NOMO-1 treated with dmso at 0.1 percent for 144 hours (cell line): ENCODE measurements around the gene SLC2A4RG.

Source experiments
- DNase-seq: peaks from one replicate; lab custom pipeline; 2025; ENCODE audit not compliant: unreplicated experiment; lab: John Stamatoyannopoulos, UW

Gene SLC2A4RG

DNA sequence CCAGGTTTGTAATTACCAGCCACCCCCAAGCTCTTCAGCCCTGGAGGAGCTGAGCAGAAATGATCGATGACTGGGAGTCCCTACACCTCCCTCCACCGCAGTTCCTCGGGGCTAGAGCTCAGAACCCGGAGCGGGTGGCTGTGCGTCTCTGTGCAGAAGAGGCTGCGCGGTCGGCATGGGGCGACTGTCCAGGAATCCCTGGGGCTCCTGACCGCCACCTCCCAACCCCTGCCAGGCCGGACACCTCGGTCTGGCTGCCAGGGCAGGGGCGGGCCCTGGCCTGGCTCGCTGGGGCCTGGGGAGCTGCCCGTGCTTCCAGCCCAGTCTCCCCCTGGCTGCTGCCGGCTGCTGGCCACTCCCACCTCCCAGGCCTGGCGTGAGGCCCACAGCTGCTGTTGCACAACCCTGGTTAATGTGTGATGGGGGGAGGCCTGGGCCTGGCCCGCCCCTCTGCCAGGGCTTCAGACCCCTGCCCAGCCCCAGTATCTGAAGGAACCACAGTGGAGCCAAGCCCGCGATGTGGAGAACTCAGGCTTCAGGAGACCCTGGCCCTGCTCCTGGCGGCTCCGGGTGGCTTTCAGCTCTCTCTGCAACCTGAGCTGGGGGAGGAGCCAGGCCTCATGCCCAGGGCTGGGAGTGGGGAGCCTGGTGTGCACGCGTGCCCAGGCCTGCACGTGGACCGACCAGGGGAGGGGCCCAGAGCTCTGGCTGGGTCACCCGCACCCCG lies 1.2 kb downstream of the SLC2A4RG start:
- peak; percentile 63 for DNase-seq

DNA sequence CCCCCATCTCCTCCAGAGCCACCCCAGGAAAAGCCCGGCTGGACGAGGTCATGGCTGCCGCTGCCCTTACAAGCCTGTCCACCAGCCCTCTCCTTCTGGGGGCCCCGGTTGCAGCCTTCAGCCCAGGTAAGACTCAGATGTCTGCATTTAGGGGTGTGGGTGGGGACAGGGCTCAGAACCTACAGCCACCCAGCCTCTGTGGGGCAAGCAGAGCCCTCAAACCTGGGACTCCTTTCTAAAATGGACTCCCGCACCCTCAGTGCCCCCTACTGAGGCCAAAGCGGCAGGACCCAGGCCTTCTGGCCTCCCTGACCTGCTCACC lies 1.7 kb downstream of the SLC2A4RG start:
- no peak for DNase-seq

DNA sequence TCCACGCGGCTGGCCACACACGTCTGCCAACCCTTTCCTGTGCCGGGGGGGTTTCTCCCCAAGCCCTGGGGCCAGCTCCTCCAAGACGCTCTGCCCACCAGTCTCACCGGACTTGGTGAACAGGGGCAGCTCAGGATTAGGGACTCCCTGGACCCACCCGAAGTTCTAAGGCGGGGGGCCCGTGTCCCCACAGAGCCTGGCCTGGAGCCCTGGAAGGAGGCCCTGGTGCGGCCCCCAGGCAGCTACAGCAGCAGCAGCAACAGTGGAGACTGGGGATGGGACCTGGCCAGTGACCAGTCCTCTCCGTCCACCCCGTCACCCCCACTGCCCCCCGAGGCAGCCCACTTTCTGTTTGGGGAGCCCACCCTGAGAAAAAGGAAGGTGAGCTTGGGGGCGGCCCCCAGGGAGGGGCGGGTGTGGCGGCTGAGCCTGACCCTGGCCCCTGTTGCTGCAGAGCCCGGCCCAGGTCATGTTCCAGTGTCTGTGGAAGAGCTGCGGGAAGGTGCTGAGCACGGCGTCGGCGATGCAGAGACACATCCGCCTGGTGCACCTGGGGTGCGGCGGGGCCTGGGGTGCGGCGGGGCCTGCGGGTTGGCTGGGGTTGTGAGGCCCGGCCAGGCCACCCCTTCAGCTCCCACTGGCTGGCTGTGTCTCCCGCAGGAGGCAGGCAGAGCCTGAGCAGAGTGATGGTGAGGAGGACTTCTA lies 2.3 kb downstream of the SLC2A4RG start:
- no peak for DNase-seq

DNA sequence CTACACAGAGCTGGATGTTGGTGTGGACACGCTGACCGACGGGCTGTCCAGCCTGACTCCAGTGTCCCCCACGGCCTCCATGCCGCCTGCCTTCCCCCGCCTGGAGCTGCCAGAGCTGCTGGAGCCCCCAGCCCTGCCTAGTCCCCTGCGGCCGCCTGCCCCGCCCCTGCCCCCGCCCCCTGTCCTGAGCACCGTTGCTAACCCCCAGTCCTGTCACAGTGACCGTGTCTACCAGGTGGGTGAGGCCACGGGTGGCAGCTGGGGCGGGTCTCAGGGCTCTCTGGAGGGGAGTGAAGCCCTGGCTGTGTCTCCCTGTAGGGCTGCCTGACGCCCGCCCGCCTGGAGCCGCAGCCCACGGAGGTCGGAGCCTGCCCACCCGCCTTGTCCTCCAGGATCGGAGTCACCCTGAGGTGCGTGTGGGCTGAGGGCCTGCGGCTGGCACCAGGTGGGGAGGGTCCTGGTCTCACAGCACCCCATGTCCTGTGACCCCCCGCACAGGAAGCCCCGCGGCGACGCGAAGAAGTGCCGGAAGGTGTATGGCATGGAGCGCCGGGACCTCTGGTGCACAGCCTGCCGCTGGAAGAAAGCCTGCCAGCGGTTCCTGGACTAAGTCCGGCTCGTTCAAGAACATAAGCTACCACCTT lies 2.9 kb downstream of the SLC2A4RG start:
- no peak for DNase-seq

DNA sequence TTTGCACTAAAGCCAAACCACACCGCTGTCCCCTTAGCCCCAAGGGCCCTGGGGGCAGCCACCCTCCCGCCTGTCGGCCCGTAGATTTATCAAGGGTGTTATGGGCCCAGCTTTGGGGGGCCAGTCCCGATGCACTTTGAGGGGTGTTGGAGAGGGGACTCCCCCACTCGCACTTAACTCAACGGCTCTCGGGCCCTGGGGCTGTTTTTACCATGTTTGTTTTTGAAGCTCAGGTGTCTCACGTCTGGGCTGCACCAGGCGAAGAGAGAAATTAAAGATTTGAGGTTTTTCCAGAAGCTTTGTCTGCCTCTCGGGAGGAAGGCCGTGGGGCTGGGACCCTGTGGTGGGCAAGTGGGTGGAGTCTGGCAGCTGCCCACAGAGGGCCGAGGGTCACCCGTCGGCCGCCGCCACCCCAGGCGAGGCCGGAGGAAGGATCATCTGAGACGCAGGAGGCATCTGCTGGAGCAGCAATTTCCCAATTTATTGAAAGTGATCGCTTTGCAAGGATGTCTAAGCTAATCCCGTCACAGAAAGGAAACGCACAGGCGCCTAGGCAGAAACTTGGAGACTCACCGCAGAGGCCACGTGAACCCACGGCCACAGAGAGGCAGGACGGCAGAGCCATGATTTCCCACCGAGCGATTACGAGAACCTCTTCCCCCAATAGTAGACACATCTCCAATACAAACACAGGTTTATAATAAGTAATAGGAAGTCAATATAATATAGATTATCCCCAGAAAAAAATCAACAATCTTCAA lies 3.8 kb downstream of the SLC2A4RG start:
- DNase-seq, result no peak

DNA sequence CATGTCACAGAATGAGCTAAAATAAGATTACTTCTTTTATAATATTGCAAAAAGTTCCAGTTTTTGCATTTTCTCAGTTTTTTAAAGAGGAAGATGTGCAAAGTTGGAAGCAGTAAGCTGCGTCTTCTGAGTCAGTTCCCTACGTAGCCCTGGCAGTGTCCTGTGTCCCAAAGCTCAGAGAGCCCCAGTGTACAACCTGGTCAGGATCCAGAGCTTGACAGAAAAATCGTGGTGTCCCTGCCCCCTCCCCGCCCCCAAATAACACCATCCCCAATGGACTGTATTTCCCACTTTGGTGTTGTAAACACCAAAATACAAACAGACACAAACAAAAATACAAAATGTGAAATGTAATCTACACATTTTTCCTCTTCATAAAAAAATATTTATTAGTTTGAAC lies 4.6 kb downstream of the SLC2A4RG start:
- no peak for DNase-seq

DNA sequence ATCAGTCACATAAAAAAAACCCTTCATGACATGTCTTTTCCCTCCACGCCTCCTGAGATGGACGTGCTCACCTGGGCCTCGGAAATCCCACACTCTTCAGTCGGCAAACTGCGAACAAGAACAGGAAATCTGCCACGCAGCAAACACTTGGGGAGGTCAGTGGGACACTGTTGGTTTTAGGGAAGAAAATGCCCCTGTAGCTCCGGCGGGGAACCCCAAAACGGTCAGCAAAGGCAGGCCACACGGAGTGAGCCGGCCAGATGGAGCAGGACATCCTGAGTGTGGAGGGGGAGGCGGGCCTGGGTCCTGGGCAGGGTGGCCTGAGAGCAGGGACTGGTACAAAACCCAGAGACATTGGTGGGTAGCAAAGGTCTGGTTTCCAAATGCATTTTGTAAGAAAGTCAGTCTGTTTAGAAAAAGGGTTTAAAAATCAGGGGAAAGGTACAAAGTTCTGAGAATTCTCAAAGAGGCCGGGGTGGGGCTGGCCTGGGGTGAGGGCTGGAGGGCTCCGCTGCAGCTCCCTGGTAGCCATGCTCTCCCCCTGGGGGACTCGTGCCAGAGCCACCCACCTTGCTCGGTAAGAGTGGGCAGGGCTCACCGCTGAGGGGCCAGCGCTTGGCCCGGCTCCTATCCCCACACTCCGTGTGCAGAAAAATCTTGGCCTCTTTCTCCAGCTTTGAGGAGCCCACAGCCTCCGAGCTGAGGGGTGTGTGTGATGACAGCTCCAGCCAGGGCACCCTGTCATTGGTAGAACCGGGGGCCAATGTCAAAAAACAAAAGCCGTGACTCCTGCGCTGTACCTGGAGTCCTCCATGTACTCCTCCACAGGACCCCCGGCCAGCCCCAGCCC lies 5.2 kb downstream of the SLC2A4RG start:
- no peak for DNase-seq

DNA sequence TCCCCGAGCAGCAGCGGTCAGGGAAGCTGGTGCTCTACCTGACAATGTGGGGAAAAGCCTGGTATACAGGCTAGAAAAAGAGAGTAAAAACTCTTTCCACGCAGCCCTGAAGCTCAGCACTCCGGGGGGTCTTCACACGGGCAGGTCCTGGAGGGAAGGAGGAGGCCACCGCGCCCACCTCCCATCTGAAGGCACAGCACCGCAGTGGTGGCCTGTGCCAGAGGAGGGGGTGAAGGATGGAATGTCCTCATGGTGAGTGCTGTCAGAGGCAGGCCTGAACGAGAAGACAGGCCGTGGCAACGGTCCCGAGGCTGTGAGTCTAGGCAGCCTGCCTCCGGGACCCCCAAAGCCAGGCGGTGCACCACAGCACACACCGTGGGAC lies 5.8 kb downstream of the SLC2A4RG start:
- no peak for DNase-seq

DNA sequence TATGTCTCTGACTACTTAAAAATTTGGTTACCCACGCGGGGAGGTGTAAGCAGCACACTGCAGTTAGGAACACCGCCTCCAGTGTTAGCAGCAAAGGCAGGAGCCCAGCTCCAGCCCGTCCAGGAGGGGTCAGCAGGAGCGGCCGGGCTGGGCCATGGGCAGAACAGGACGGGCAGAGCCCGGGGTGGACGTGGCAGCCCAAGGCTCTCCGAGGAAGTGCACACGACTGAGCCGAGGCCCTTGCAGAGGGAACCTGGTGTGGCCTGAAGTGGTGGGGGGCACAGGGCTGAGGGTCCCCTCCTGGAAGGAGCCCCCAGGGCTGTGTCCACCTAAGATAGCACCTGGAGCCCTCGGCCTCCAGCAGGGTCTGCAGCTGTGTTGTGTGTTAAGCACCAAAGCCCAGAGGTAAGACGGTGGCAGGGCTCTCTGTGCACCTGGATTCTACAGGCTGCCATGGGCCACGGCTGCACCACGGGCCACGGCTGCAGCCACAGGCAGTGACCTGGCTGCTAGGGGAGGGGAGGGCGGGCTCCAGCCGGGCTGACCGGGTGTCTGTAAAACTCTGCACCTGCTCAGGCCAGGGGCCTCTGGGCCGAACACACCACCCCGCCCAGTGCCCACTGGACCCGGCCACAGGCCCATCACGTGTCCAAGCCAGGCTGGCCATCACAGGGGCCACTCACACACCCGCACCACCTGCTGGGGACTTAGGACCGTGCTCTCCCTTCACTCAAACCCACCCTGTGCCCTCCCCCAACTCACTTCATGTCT lies 6.6 kb downstream of the SLC2A4RG start:
- no peak for DNase-seq

DNA sequence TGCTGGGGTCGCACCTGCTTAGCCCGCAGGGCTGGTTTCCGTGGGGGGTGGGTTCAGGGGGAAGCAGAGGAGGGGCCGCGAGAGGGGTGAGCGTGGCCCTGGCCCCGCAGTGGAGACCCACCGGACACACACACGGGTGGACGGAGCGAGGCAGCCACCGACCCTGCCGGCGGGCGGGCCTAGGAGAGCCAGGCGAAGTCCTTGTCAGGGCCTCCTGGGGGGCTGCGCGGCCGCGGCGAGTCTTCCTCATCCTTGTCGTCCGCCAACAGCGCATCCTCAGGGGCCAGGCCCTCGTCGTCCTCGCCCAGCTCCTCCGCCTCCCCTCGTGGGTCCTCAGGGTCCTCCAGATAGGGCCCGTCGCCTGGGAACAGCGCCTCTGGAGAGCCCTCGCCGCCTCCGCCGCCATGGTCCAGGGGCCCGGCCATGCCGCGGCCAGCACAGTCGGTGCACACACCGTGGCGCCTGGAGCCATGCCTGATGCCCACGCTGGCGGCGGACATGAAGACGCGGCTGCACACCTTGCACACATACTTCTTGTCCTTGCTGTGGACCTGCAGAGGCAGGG lies 7.3 kb downstream of the SLC2A4RG start:
- no peak for DNase-seq

DNA sequence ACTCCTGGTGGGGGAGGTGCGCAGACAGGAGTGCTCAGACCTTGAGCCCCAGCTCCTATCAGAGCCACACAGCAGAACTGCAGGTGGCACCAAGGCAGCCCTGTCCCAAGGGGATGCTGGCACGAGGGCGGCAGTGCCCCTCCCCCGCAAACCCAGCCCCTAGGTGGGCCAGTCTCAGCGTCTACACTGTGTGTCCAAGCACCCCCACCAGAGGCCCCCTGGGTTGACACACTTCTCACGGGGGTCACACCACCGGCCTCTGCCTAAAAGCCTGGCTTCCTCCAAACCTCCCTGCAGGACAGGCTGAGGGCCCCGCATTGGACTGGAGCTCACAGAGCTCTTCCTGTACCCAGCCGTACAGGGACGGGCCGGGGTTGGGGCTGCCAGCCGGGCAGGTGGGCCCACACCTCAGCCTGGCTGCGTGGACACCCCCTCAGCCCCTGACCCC lies 8.1 kb downstream of the SLC2A4RG start:
- no peak for DNase-seq

DNA sequence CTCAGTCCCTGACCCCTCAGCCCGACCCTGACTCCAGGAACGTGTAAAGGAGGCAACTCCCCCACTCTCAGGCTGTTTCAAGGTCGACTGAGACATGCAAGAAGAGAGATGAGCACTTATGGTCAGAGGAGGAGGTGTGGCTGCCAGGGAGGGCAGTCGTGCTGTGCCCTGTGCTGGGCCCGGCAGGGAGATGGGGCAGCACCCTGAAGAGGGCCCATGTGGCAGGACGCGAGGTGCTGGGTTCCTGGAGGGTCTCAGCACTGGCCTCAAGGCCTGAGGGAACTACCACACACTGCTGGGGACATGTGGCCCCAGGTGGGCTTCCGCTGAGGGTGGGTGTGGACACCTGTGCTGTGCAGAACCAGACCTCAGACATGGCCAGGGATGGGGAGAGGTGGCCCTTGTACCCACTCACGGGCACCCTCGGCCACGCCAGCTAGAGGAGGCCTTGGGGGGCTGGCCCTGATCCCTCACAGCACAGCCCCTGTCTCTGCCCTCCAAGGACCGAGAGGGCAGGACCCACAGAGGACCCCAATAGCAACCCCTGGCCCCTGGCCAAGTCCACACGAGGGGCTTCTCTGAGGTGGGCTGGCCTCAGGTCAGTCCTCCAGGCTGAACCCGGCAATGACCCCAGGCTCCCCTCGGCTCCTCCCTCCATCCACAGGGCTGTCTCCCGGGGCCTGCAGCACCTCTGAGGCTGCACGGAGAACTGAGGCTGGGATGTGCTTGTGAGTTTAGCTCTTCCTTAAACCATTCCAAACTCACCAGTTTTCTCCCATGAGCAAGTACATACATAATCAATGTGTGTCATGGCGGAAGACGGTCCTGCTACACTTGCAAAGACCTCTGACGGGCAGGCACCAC lies 8.7 kb downstream of the SLC2A4RG start:
- no peak for DNase-seq

DNA sequence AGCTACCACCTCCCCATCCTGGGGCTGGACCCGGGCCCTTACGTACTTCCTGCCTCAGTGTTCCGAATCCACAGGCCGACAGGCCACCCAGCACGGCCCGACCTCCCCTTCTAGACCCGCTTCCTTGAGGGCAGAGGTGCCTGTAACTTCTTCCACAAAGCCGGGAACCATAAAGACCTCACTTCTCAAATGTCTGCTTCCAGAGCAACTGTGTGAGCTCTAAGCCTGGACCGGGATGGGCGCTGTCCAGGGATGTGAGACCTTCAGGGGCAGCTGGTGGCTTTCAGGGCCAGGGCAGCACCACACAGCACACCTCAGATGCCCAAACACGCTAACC lies 9.3 kb downstream of the SLC2A4RG start:
- DNase-seq, result no peak

DNA sequence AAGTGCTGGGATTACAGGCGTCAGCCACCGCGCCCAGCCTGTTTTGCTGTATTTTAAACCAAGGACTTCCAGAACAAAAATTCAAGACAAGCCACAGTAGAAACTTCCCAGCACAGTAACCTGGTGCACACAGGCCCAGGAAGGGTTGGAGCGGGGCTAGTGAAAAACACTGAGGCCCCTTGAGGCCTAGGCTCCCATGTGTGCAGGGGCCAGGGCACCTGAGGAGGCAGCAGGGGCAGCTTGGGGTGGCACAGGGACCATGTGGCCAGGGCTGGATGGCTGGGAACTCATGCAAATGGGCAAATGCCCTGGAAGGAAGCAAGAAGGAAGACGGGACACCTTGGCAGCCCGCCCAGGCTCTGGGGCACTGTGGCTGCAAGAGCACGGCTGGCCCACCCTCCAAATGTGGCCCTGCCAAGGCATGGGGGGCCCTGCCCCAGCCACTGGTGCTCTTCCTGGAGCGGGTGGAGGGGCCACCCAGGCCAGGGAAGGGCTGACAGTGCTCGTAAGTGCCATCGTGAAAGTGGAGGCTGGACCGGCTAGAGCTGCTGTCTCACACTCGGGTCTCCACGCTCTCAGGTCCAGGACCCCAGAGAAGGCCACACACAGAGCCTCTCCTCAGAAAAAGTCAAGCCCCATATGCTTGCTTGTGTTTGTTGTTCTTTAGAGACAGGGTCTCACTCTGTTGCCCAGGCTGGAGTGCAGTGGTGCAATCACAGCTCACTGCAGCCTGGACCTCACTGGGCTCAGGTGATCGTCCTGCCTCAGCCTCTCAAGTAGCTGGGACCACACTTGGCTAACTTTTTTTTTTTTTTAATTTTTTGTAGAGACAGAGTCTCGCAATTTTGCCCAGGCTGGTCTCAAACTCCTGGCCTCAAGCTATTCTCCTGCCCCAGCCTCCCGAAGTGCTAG lies 10.3 kb downstream of the SLC2A4RG start:
- DNase-seq, result no peak

DNA sequence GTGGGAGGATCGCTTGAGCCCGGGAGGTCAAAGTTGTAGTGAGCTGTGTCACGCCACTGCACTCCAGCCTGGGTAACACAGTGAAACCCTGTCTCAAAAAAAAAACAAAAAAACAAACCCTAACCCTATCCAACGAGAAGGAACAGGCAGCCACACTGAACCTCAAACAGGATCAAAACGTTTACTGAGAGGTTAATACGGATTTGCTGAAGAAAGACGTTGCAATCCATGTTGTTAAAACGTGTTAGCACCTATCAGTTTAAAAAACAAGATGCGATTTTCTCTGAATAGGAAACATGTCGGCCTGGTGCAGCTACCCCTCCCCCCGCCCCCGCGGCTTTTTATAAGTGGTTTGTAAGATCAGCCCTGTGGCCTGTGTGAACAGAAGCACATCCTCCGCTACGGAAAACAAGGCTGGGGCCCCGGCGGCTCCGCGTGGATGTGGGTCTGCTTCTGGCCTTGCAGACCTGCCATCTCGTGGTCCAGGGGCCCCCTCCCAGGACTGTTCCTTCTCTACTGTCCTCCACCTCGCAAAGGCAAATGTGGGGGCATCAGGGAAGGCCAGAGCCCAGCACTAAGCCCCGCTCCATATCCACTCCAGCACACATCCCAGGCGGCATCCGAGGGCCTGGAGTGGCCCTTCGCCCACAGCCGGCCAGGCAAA lies 11.4 kb downstream of the SLC2A4RG start:
- DNase-seq, result no peak

DNA sequence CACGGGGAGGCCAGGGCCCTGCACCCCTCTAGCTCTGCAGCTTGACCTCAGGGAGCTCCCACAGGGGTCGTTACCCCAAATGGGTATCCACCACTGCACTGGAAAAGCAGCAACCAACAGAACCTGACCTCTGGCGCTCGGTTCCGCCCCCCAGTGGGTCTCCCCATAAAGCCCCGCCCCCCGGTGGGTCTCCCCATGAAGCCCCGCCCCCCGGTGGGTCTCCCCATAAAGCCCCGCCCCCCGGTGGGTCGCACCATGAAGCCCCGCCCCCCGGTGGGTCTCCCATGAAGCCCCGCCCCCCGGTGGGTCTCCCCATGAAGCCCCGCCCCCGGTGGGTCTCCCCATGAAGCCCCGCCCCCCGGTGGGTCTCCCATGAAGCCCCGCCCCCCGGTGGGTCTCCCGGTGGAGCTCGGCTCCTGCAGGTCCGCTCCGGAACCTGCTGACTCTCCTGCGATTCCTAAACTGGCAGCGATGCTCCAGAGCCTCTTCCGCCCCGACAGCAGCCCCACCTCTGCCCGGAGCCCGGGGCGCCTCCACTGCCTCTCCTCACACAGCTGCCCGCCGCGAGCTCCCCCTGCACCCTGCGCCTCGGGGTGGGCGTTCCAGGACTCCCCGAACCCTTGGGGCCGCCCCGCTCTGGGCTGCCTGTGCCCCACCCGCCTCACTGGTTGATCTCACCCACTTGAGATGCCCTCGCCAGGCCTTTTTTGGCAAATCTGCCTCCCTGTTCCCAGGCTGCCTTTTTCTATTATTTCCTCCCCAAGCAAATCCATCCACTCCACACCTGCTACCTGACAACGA lies 12.1 kb downstream of the SLC2A4RG start:
- DNase-seq, result no peak
